ENCODE results near the gene MAG.

The MAG gene

DNA sequence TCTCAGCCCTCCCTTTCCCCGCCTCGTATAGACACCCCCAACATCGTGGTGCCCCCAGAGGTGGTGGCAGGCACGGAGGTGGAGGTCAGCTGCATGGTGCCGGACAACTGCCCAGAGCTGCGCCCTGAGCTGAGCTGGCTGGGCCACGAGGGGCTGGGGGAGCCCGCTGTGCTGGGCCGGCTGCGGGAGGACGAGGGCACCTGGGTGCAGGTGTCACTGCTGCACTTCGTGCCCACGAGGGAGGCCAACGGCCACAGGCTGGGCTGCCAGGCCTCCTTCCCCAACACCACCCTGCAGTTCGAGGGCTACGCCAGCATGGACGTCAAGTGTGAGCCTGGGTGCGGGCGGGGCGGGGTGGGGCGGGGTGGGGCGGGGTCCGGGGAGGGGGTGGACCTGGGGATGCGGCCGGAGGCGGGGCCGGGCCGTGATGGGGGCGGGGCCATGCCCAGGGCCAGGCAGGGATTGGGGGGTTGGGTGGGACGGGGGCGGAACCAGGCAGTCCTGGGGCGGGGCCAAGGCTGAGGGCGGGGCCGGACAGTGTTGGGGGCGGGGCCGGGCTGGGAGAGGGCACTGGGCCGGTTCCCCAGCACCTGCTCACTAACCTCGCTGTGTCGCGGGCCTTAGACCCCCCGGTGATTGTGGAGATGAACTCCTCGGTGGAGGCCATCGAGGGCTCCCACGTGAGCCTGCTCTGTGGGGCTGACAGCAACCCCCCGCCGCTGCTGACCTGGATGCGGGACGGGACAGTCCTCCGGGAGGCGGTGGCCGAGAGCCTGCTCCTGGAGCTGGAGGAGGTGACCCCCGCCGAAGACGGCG is 7.8 kb downstream of the MAG start:
- in situ Hi-C loops (cut with HindIII; ENCODE audit: low pct_unique_long_range_greater_than_20kb, low sequenced_read_pairs) = no loop called here
- no peak for TF ChIP-seq JUND (IDR thresholded peaks at IDR 0.05; ENCODE audit: low read depth)
- DNase-seq (ENCODE audit: low read depth in 1 of 2, low spot score in 1 of 2) = peak in 1 of 2 experiments; percentile 77

DNA sequence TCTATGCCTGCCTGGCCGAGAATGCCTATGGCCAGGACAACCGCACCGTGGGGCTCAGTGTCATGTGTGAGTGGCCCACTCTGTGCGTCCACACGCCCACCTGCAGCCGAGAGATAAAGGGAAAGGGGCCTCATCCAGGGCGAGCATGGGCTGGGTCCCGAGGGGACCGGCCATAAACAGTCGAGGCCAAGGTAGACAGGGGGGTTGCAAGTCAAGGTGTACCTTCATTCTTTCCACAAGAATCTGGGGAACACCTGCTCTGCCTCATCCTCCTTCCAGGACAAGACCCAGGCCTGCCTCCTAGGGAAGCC is 8.3 kb downstream of the MAG start:
- in situ Hi-C loops (cut with HindIII; ENCODE audit: low pct_unique_long_range_greater_than_20kb, low sequenced_read_pairs) = no loop called here

DNA sequence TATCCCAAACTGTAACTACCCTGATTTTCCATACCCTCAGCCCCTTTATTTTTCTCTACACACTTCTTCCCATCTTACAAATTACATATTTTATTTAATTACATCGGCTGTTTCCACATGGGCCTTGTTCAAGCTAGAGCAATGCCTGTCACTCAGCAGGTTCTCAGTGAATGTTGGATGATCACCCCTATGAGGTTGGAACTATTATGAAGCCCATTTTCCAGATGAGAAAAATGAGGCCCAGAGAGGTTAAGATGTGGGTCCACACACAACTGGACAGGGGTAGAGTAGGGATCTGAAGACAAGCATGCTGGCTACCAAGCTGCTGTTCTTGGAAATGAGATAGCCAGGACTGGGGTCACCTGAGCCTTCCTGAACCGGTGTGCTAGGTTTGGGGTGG is 10.0 kb downstream of the MAG start:
- no peak for TF ChIP-seq JUND (IDR thresholded peaks at IDR 0.05; ENCODE audit: low read depth)
- DNase-seq (ENCODE audit: low read depth in 1 of 2, low spot score in 1 of 2) = no peak
- in situ Hi-C loops (cut with HindIII; ENCODE audit: low pct_unique_long_range_greater_than_20kb, low sequenced_read_pairs) = no loop called here

More for the DNA sequence above, 8.3 kb downstream of the MAG start:
- TF ChIP-seq JUND (IDR thresholded peaks at IDR 0.05; ENCODE audit: low read depth) = no peak
- no peak for DNase-seq (ENCODE audit: low read depth in 1 of 2, low spot score in 1 of 2)

- in situ Hi-C loops (cut with HindIII; ENCODE audit: low pct_unique_long_range_greater_than_20kb, low sequenced_read_pairs) = no loop called here
- DNase-seq (ENCODE audit: low read depth in 1 of 2, low spot score in 1 of 2) = no peak
- TF ChIP-seq JUND (IDR thresholded peaks at IDR 0.05; ENCODE audit: low read depth) = no peak
Measured at GRCh38 chr19:35302446-35302845, 10.5 kb downstream of the MAG start.

DNA sequence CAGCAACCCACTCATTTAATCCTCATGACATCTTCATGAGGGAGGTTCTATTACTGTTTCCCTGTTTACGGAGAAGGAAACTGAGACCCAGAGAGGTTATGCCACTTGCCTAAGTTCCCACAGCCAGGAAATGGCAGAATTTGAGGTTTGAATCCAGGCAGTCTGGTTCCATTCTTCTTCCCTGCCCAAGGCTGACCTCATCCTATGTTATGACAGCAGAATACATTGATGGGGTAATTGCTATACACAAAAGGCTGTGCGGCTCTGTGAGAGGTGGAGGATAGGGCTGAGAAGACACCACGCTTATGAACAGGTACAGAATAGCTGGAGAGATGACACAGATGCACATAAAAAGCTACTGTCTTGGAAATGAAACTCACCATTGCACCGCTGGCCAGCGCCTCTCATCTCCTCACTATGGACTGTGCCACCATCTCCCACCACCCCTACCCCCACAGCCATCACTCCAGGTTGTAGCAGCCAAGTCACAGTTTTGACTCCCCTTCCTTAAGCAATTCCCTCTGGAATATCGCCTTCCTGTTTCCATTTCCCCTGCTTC is 11.5 kb downstream of the MAG start:
- DNase-seq (ENCODE audit: low read depth in 1 of 2, low spot score in 1 of 2) = no peak
- in situ Hi-C loops (cut with HindIII; ENCODE audit: low pct_unique_long_range_greater_than_20kb, low sequenced_read_pairs) = no loop called here
- TF ChIP-seq JUND (IDR thresholded peaks at IDR 0.05; ENCODE audit: low read depth) = no peak

- TF ChIP-seq JUND (IDR thresholded peaks at IDR 0.05; ENCODE audit: low read depth) = no peak
- no peak for DNase-seq (ENCODE audit: low read depth in 1 of 2, low spot score in 1 of 2)
- in situ Hi-C loops (cut with HindIII; ENCODE audit: low pct_unique_long_range_greater_than_20kb, low sequenced_read_pairs) = no loop called here
Measured at GRCh38 chr19:35304036-35304435, 12.1 kb downstream of the MAG start.

GRCh38 chr19:35305181-35305580 is 13.2 kb downstream of the MAG start:
- in situ Hi-C loops (cut with HindIII; ENCODE audit: low pct_unique_long_range_greater_than_20kb, low sequenced_read_pairs) = no loop called here
- no peak for TF ChIP-seq JUND (IDR thresholded peaks at IDR 0.05; ENCODE audit: low read depth)
- no peak for DNase-seq (ENCODE audit: low read depth in 1 of 2, low spot score in 1 of 2)

- in situ Hi-C loops (cut with HindIII; ENCODE audit: low pct_unique_long_range_greater_than_20kb, low sequenced_read_pairs) = no loop called here
- DNase-seq (ENCODE audit: low read depth in 1 of 2, low spot score in 1 of 2) = peak in 1 of 2 experiments; percentile 53
- no peak for TF ChIP-seq JUND (IDR thresholded peaks at IDR 0.05; ENCODE audit: low read depth)
Measured at GRCh38 chr19:35306473-35307246, 14.7 kb downstream of the MAG start.

DNA sequence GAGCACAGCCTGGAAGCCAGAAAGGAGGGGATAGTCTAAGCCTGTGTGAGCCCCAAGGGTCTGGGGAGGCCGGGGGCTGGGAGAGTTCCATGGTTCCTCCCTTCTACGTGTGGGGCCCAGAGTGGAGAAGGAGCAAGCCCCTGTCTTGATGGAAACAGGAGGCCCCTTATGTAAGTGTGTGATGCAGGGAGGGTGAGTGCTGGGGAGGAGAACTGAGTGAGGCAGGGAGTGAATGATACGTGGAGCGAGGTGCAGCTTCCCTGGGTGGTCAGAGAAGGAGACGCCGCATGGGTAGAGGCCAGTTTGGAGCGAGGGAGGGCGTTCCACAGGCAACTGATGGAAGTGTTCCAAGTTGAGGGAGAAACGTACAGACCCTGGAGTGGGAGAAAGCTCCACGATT is 16.0 kb downstream of the MAG start:
- no peak for DNase-seq (ENCODE audit: low read depth in 1 of 2, low spot score in 1 of 2)
- in situ Hi-C loops (cut with HindIII; ENCODE audit: low pct_unique_long_range_greater_than_20kb, low sequenced_read_pairs) = no loop called here
- TF ChIP-seq JUND (IDR thresholded peaks at IDR 0.05; ENCODE audit: low read depth) = no peak

- no peak for DNase-seq (ENCODE audit: low read depth in 1 of 2, low spot score in 1 of 2)
- TF ChIP-seq JUND (IDR thresholded peaks at IDR 0.05; ENCODE audit: low read depth) = no peak
- in situ Hi-C loops (cut with HindIII; ENCODE audit: low pct_unique_long_range_greater_than_20kb, low sequenced_read_pairs) = no loop called here
Measured at GRCh38 chr19:35308910-35309309, 16.9 kb downstream of the MAG start.

- no peak for TF ChIP-seq JUND (IDR thresholded peaks at IDR 0.05; ENCODE audit: low read depth)
- DNase-seq (ENCODE audit: low read depth in 1 of 2, low spot score in 1 of 2) = peak in 1 of 2 experiments; percentile 78
- in situ Hi-C loops (cut with HindIII; ENCODE audit: low pct_unique_long_range_greater_than_20kb, low sequenced_read_pairs) = no loop called here
Measured at GRCh38 chr19:35309481-35310279, 17.7 kb downstream of the MAG start.

GRCh38 chr19:35310331-35310730 is 18.4 kb downstream of the MAG start:
- TF ChIP-seq JUND (IDR thresholded peaks at IDR 0.05; ENCODE audit: low read depth) = no peak
- DNase-seq (ENCODE audit: low read depth in 1 of 2, low spot score in 1 of 2) = no peak
- in situ Hi-C loops (cut with HindIII; ENCODE audit: low pct_unique_long_range_greater_than_20kb, low sequenced_read_pairs) = no loop called here
